MG63 (cell line): Measurements from ENCODE around the gene NDUFV1. TPM values are rescaled to one million over a fixed set of nuclear protein-coding genes. Genes with fewer than 3 reads are reported as not detected.
A peak's percentile ranks its signal among the peaks of the same experiment; 100 is the strongest.
"Not testable (repeated sequence)": the region's sequence is repeated elsewhere in the genome, so short reads cannot be mapped to it uniquely, and the experiment has no call there.

Source experiments
- DNase-seq: peaks from one replicate; pipeline ENCODE4 v3.0.0-alpha.2; 2020
- H3K27me3 ChIP-seq: fragments of 250-450 bp; sonication (Bioruptor Pico); 2 replicates; pipeline ENCODE4 v1.5.1; 2020; ENCODE audit warnings: mild to moderate bottlenecking, moderate library complexity
- H3K36me3 ChIP-seq: fragments of 250-450 bp; sonication (Bioruptor Pico); 2 replicates; pipeline ENCODE4 v1.5.1; 2020; ENCODE audit warnings: mild to moderate bottlenecking, moderate library complexity
- H3K4me3 ChIP-seq: fragments of 250-450 bp; sonication (Bioruptor Pico); 2 replicates; pipeline ENCODE4 v1.5.1; 2020; ENCODE audit warnings: mild to moderate bottlenecking, moderate library complexity
- H3K9me3 ChIP-seq: fragments of 250-450 bp; sonication (Bioruptor Pico); 2 replicates; pipeline ENCODE4 v1.5.1; 2020; ENCODE audit warnings: mild to moderate bottlenecking, moderate library complexity
- total RNA-seq: library from RNA; depleted of rRNA; stranded (reverse); fragments of >200 nt; shearing (Covaris generic); gene quantifications from 2 replicates; pipeline ENCODE4 v1.2.3, GENCODE V29; 2014; ENCODE audit warnings: low replicate concordance

NDUFV1 gene
- total RNA-seq, 1 experiment from 2014 or later, result 274 TPM

DNA sequence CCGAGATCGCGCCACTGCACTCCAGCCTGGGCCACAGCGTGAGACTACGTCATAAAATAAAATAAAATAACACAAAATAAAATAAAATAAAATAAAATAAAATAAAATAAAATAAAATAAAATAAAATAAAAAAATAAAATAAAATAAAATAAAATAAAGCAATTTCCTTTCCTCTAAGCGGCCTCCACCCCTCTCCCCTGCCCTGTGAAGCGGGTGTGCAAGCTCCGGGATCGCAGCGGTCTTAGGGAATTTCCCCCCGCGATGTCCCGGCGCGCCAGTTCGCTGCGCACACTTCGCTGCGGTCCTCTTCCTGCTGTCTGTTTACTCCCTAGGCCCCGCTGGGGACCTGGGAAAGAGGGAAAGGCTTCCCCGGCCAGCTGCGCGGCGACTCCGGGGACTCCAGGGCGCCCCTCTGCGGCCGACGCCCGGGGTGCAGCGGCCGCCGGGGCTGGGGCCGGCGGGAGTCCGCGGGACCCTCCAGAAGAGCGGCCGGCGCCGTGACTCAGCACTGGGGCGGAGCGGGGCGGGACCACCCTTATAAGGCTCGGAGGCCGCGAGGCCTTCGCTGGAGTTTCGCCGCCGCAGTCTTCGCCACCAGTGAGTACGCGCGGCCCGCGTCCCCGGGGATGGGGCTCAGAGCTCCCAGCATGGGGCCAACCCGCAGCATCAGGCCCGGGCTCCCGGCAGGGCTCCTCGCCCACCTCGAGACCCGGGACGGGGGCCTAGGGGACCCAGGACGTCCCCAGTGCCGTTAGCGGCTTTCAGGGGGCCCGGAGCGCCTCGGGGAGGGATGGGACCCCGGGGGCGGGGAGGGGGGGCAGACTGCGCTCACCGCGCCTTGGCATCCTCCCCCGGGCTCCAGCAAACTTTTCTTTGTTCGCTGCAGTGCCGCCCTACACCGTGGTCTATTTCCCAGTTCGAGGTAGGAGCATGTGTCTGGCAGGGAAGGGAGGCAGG, 23.2 kb upstream of the NDUFV1 start, which contains the start of gene GSTP1:
Gene GSTP1, plus strand, starts transcription at position 566 of the 958 bp plus-strand sequence. Its CDS starts 32 bp downstream, at position 598.
- H3K27me3 ChIP-seq, result no peaks in the 10 kb centered on the region
- peaks cover 46% of the 10 kb centered on the region for H3K36me3 ChIP-seq
- peak; percentile 85 for DNase-seq
- no peaks in the 10 kb centered on the region for H3K9me3 ChIP-seq
- H3K4me3 ChIP-seq, result peak within 1 kb of the TSS; percentile 96

DNA sequence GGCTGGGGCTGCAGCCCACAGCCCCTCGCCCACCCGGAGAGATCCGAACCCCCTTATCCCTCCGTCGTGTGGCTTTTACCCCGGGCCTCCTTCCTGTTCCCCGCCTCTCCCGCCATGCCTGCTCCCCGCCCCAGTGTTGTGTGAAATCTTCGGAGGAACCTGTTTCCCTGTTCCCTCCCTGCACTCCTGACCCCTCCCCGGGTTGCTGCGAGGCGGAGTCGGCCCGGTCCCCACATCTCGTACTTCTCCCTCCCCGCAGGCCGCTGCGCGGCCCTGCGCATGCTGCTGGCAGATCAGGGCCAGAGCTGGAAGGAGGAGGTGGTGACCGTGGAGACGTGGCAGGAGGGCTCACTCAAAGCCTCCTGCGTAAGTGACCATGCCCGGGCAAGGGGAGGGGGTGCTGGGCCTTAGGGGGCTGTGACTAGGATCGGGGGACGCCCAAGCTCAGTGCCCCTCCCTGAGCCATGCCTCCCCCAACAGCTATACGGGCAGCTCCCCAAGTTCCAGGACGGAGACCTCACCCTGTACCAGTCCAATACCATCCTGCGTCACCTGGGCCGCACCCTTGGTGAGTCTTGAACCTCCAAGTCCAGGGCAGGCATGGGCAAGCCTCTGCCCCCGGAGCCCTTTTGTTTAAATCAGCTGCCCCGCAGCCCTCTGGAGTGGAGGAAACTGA, 22.4 kb upstream of the NDUFV1 start:
- peak overlapping the region; percentile 96 for H3K4me3 ChIP-seq
- no peaks in the 10 kb centered on the region for H3K9me3 ChIP-seq
- DNase-seq, result peak; percentile 43
- no peaks in the 10 kb centered on the region for H3K27me3 ChIP-seq
- H3K36me3 ChIP-seq, result peaks cover 46% of the 10 kb centered on the region

DNA sequence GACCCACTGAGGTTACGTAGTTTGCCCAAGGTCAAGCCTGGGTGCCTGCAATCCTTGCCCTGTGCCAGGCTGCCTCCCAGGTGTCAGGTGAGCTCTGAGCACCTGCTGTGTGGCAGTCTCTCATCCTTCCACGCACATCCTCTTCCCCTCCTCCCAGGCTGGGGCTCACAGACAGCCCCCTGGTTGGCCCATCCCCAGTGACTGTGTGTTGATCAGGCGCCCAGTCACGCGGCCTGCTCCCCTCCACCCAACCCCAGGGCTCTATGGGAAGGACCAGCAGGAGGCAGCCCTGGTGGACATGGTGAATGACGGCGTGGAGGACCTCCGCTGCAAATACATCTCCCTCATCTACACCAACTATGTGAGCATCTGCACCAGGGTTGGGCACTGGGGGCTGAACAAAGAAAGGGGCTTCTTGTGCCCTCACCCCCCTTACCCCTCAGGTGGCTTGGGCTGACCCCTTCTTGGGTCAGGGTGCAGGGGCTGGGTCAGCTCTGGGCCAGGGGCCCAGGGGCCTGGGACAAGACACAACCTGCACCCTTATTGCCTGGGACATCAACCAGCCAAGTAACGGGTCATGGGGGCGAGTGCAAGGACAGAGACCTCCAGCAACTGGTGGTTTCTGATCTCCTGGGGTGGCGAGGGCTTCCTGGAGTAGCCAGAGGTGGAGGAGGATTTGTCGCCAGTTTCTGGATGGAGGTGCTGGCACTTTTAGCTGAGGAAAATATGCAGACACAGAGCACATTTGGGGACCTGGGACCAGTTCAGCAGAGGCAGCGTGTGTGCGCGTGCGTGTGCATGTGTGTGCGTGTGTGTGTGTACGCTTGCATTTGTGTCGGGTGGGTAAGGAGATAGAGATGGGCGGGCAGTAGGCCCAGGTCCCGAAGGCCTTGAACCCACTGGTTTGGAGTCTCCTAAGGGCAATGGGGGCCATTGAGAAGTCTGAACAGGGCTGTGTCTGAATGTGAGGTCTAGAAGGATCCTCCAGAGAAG, 21.6 kb upstream of the NDUFV1 start:
- Histone ChIP-seq H3K36me3 (peaks cover 46% of the 10 kb centered on the region), H3K4me3 (peak overlapping the region; percentile 96), H3K27me3 (no peaks in the 10 kb centered on the region), H3K9me3 (no peaks in the 10 kb centered on the region)
- no peak for DNase-seq

DNA sequence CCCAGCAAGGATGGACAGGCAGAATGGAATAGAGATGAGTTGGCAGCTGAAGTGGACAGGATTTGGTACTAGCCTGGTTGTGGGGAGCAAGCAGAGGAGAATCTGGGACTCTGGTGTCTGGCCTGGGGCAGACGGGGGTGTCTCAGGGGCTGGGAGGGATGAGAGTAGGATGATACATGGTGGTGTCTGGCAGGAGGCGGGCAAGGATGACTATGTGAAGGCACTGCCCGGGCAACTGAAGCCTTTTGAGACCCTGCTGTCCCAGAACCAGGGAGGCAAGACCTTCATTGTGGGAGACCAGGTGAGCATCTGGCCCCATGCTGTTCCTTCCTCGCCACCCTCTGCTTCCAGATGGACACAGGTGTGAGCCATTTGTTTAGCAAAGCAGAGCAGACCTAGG, 20.8 kb upstream of the NDUFV1 start:
- DNase-seq, result no peak
- Histone ChIP-seq H3K4me3 (no peak overlapping the region), H3K27me3 (no peaks in the 10 kb centered on the region), H3K36me3 (peaks cover 46% of the 10 kb centered on the region), H3K9me3 (no peaks in the 10 kb centered on the region)

DNA sequence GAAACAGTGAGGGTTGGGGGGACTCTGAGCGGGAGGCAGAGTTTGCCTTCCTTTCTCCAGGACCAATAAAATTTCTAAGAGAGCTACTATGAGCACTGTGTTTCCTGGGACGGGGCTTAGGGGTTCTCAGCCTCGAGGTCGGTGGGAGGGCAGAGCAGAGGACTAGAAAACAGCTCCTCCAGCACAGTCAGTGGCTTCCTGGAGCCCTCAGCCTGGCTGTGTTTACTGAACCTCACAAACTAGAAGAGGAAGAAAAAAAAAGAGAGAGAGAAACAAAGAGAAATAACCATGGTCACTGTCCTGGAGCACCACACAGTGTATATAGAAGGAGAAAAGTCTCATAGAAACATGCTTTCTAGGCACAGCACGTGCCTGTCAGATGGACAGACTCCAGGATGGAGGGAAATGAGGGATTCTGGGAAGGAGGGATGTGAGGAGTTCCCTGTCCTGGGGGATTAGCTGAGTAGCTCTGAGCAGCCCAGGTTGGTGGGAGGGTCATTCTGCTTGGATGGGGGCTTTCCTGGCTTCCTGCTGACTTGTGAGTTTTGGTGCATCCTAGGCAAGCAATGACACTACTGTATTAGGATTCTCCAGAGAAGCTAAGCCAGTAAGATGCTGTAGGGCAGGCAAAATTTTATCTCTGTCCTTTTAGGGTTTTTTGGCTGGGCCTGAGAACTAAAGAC, 20.0 kb upstream of the NDUFV1 start:
- Histone ChIP-seq H3K9me3 (no peaks in the 10 kb centered on the region), H3K36me3 (peaks cover 46% of the 10 kb centered on the region)

DNA sequence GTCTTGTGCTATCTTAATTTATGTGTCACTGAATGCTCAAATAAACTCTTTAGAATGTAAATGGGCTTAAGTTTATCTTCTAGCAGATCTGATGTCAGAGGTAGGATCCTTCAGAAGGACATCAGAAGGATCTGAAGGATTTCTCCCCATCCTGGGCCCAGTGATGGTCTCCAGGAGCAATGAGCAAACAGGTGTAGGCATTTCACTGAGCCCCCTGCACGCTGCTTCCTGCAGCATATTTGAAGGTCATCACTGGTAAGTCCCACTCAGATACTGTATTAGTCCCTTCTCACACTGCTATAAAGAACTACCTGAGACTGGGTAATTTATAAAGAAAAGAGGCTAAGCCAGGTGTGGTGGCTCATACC, 18.6 kb upstream of the NDUFV1 start:
- Histone ChIP-seq H3K9me3 (no peaks in the 10 kb centered on the region), H3K27me3 (no peaks in the 10 kb centered on the region), H3K36me3 (peaks cover 46% of the 10 kb centered on the region), H3K4me3 (no peak overlapping the region)
- DNase-seq, result no peak

More for the DNA sequence above, 20.0 kb upstream of the NDUFV1 start:
- Histone ChIP-seq H3K4me3 (no peak overlapping the region), H3K27me3 (no peaks in the 10 kb centered on the region)
- DNase-seq, result no peak

DNA sequence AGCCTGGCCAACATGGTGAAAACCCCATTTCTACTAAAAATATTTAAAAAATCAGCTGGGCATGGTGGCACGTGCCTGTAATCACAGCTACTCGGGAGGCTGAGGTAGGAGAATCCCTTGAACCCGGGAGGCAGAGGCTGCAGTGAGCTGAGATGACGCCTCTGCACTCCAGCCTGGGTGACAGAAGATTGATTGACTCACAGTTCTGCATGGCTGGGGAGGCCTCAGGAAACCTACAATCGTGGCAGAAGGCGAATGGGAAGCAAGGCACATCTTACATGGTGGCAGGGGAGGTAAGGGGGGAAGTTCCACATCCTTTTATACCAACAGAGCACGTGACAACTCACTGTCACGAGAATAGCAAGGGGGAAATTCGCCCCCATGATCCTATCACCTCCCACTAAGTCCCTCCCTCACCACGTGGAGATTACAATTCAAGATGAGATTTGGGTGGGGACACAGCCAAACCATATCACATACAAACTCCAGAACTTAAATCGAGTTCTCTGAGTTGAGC, 17.8 kb upstream of the NDUFV1 start:
- H3K27me3 ChIP-seq, H3K9me3 ChIP-seq, DNase-seq, H3K4me3 ChIP-seq: not testable (repeated sequence)
- peaks cover 43% of the 10 kb centered on the region for H3K36me3 ChIP-seq

DNA sequence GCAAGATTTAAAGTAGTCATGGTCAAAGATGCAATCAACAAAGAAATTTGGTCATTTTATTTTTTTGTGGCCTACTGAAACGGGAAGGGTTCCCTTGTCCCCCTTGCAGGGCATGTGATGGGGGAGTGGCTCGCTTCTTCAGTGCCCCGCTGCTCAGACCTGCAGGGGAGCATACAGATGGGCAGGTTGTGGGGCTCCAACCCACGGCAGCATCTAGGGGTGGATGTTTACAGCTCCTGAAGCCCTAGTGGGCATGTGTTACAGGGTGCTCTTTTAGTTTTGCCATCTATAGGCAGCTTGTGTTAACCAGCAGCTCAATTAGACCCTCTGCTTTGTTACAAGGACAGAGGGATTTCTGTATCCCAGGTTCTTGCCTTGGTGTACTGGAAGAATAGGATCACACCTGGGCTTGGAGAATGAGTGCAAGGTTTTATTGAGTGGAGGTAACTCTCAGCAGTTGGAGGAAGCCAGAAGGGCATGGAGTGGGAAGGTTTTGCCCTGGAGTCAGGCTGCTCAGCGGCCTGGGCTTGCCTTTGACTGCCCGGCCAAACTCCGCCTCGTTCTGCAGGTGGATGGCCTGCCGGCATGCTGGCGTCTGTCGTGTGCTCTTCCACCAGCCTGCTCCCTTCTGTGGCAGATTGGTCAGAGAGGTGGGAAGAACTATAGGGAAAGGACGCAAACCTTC, 13.7 kb upstream of the NDUFV1 start:
- no peaks in the 10 kb centered on the region for H3K9me3 ChIP-seq
- no peak for DNase-seq
- no peak overlapping the region for H3K4me3 ChIP-seq
- H3K36me3 ChIP-seq, result peaks cover 5% of the 10 kb centered on the region
- no peaks in the 10 kb centered on the region for H3K27me3 ChIP-seq

DNA sequence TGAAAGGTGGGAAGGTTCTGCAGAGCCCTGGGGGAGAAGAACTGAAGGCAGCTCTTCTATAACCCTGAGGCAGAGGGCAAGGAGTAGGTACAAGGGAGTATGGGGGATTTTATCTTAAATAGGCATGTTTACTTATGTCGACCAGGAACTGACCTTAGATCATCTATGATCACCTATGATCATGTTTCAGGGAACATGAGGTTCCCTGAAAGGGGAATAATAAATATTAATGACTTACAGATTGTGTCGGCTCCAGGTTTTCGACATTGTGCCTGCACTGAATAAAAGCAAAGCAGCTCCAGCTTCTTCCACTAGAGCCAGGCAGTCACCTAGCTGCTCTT, 13.2 kb upstream of the NDUFV1 start:
- Histone ChIP-seq H3K4me3 (no peak overlapping the region), H3K36me3 (no peaks in the 10 kb centered on the region; the same call in 1 of the 2 replicates), H3K9me3 (no peaks in the 10 kb centered on the region), H3K27me3 (no peaks in the 10 kb centered on the region)
- DNase-seq, result no peak

DNA sequence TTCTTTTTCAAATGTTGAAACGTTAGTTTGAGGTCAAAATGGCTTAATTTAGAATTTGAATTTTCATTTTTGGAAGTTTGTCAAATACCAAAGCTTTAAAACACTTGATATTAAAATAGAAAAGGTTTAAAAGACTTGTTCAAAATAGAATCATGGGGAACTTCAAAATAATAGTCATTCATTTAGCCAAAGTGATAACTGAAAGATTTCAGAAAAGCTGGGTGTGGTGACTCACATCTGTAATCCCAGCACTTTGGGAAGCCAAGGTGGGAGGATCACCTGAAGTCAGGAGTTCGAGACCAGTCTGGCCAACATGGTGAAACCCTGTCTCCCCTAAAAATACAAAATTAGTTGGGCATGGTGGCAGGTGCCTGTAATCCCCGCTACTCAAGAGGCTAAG, 12.3 kb upstream of the NDUFV1 start:
- DNase-seq, result no peak
- Histone ChIP-seq H3K27me3 (no peaks in the 10 kb centered on the region), H3K9me3 (no peaks in the 10 kb centered on the region), H3K4me3 (no peak overlapping the region), H3K36me3 (no peaks in the 10 kb centered on the region)

DNA sequence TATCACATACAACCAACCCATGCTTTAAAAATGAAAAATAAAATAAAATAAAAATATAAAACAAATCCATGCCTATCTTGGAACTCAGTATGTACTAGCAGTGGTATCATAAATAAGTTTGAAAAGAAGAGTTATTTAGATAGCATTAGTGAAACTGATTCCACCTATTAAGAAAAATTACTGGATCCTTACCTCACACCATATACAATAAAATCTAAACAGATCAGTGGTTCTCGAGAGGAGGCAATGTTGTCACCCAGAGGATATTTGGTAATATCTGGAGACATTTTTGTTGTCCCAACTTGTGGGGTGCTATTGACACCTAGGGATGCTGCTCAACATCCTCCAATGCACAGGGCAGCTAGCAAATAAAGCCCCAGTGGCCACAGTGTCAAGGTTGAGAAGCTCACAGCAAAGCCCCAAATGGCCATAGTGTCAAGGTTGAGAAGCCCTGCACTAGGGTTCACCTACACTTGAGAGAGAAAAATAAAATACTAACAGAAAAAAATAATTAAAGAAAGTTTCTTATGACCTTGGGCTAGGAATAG, 9.9 kb upstream of the NDUFV1 start:
- Histone ChIP-seq H3K4me3 (no peak overlapping the region), H3K9me3 (no peaks in the 10 kb centered on the region), H3K36me3 (no peaks in the 10 kb centered on the region), H3K27me3 (peaks cover 3% of the 10 kb centered on the region; the same call in 1 of the 2 replicates)
- no peak for DNase-seq

DNA sequence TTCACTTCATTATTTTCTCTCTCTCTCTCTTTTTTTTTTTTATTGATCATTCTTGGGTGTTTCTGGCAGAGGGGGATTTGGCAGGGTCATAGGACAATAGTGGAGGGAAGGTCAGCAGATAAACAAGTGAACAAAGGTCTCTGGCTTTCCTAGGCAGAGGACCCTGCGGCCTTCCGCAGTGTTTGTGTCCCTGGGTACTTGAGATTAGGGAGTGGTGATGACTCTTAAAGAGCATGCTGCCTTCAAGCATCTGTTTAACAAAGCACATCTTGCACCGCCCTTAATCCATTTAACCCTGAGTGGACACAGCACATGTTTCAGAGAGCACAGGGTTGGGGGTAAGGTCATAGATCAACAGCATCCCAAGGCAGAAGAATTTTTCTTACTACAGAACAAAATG, 9.3 kb upstream of the NDUFV1 start:
- H3K4me3 ChIP-seq, H3K36me3 ChIP-seq, H3K27me3 ChIP-seq, H3K9me3 ChIP-seq, DNase-seq: not testable (repeated sequence)

DNA sequence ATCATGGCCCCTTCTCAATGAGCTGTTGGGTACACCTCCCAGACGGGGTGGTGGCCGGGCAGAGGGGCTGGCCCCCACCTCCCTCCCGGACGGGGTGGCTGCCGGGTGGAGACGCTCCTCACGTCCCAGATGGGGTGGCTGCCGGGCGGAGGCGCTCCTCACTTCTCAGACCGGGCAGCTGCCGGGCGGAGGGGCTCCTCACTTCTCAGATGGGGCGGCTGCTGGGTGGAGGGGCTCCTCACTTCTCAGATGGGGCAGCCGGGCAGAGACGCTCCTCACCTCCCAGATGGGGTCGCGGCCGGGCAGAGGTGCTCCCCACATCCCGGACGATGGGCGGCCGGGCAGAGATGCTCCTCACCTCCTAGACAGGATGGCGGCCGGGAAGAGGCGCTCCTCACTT, 8.8 kb upstream of the NDUFV1 start:
- H3K9me3 ChIP-seq, DNase-seq, H3K27me3 ChIP-seq, H3K4me3 ChIP-seq, H3K36me3 ChIP-seq: not testable (repeated sequence)

DNA sequence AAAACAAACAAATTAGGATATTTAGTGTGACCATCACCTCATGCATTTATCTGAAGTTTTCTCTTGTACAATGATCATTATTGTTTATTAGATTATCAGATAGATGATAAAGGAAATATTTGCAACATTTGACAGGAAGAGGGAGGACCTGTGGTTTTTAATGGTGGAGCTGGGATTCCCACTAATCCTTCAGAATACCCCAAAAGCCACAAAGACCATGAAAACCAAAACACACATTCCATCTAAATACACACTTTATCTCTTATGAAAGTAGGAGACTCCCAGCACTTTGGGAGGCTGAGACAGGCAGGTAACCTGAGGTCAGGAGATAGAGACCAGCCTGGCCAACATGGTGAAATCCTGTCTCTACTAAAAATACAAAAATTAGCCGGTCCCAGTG, 7.6 kb upstream of the NDUFV1 start:
- peaks cover 3% of the 10 kb centered on the region; the same call in 1 of the 2 replicates for H3K27me3 ChIP-seq
- peaks cover 3% of the 10 kb centered on the region; the same call in 1 of the 2 replicates for H3K9me3 ChIP-seq
- no peak overlapping the region for H3K4me3 ChIP-seq
- no peak for DNase-seq
- H3K36me3 ChIP-seq, result no peaks in the 10 kb centered on the region
